ENCODE data around the gene ZNF202.

ZNF202 gene

DNA sequence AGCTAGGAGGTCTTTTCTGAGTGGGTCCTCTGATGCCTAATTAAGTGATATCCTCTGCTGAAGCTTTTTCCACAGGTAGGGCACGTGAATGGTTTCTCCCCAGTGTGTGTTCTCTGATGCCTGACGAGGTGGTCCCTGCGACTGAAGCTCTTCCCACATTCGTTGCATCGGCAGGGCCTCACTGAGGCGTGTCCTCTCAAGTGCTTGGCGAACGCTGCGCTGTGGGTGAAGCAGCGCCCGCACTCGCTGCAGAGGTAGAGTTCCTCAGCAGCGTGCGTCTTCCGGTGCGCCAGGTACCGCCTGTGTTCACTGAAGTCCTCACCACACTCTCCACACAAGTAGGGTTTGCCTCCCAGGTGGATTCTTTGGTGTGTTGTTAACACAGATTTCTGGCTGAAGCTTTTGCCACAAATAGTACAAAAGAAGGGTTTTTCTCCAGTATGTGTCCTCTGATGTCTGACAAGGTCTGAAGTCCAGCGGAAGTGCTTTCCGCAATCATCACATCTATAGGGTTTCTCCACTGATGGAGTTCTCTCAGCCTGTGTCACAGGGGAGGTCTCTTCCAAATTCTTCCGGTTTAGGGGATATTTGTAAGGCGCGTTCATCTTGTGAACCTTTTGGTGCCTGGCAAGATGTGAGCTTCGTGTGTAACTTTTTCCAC lies 15.3 kb downstream of the ZNF202 start:
- H3K9ac ChIP-seq (ENCODE audit: low read length) = no peak overlapping the region
- H3F3A ChIP-seq (ENCODE audit: insufficient read depth, low read length) = no peaks in the 10 kb centered on the region
- H4K20me1 ChIP-seq (ENCODE audit: insufficient read depth, low read length) = no peaks in the 10 kb centered on the region
- H3K4me2 ChIP-seq (ENCODE audit: low read depth, low read length) = no peak overlapping the region
- no peak for DNase-seq
- H3K36me3 ChIP-seq (replicated peaks; ENCODE audit: insufficient read depth, low read length) = peaks cover 15% of the 10 kb centered on the region; the same call in 1 of the 2 replicates
- no peaks in the 10 kb centered on the region for H3K79me2 ChIP-seq (ENCODE audit: low read length)
- TF ChIP-seq EZH2phosphoT487 (IDR thresholded peaks at IDR 0.05; ENCODE audit: low read length) (no peak), EZH2 (optimal IDR thresholded peaks at IDR 0.05; ENCODE audit: low read depth, low read length) (no peak)
- TF ChIP-seq, protein P1, sequence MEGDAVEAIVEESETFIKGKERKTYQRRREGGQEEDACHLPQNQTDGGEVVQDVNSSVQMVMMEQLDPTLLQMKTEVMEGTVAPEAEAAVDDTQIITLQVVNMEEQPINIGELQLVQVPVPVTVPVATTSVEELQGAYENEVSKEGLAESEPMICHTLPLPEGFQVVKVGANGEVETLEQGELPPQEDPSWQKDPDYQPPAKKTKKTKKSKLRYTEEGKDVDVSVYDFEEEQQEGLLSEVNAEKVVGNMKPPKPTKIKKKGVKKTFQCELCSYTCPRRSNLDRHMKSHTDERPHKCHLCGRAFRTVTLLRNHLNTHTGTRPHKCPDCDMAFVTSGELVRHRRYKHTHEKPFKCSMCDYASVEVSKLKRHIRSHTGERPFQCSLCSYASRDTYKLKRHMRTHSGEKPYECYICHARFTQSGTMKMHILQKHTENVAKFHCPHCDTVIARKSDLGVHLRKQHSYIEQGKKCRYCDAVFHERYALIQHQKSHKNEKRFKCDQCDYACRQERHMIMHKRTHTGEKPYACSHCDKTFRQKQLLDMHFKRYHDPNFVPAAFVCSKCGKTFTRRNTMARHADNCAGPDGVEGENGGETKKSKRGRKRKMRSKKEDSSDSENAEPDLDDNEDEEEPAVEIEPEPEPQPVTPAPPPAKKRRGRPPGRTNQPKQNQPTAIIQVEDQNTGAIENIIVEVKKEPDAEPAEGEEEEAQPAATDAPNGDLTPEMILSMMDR (IDR thresholded peaks at IDR 0.05; ENCODE audit: low read length) = no peak
- no peaks in the 10 kb centered on the region for H3K27me3 ChIP-seq (replicated peaks; ENCODE audit: insufficient read depth, low read length)
- H3K4me3 ChIP-seq (ENCODE audit: low read length) = no peak overlapping the region
- no peaks in the 10 kb centered on the region for H3K9me2 ChIP-seq (replicated peaks; ENCODE audit: insufficient read depth, low read length)
- H3K4me1 ChIP-seq (ENCODE audit: low read length) = no peaks in the 10 kb centered on the region
- no peaks in the 10 kb centered on the region for H3K9me3 ChIP-seq (replicated peaks; ENCODE audit: insufficient read depth, low read length)
- H3K27ac ChIP-seq (ENCODE audit: low read length) = no peak overlapping the region
- no peak overlapping the region for H2AFZ ChIP-seq (ENCODE audit: low read length)

DNA sequence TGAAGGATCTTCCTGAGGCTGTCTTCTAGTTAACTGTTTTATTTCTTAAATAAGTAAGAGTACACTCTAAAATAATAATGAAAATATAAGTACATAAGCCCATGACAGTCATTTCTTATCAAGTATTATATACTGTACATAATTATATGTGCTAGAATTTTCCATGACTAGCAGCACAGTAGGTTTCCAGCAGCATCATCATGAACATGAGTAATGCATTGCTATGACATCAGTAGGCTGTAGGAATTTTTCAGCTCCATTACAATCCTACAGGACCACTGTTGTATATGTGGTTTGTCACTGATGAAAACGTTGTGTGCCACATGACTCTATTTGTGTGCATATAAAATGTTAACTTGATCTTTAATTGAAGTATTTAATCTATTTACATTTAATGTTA lies 22.0 kb downstream of the ZNF202 start:
- H3K4me3 ChIP-seq (ENCODE audit: low read length) = no peak overlapping the region
- no peak overlapping the region for H2AFZ ChIP-seq (ENCODE audit: low read length)
- no peaks in the 10 kb centered on the region for H3K79me2 ChIP-seq (ENCODE audit: low read length)
- H3K4me1 ChIP-seq (ENCODE audit: low read length) = no peaks in the 10 kb centered on the region
- H3K36me3 ChIP-seq (replicated peaks; ENCODE audit: insufficient read depth, low read length) = no peaks in the 10 kb centered on the region
- TF ChIP-seq, protein P1 (IDR thresholded peaks at IDR 0.05; ENCODE audit: low read length) = no peak
- TF ChIP-seq EZH2 (optimal IDR thresholded peaks at IDR 0.05; ENCODE audit: low read depth, low read length) (no peak), EZH2phosphoT487 (IDR thresholded peaks at IDR 0.05; ENCODE audit: low read length) (no peak)
- no peak overlapping the region for H3K9ac ChIP-seq (ENCODE audit: low read length)
- H4K20me1 ChIP-seq (ENCODE audit: insufficient read depth, low read length) = no peaks in the 10 kb centered on the region
- no peak overlapping the region for H3K27ac ChIP-seq (ENCODE audit: low read length)
- H3K9me2 ChIP-seq (replicated peaks; ENCODE audit: insufficient read depth, low read length) = no peaks in the 10 kb centered on the region
- H3K9me3 ChIP-seq (replicated peaks; ENCODE audit: insufficient read depth, low read length) = no peaks in the 10 kb centered on the region
- H3K4me2 ChIP-seq (ENCODE audit: low read depth, low read length) = no peak overlapping the region
- no peaks in the 10 kb centered on the region for H3F3A ChIP-seq (ENCODE audit: insufficient read depth, low read length)
- H3K27me3 ChIP-seq (replicated peaks; ENCODE audit: insufficient read depth, low read length) = no peaks in the 10 kb centered on the region
- no peak for DNase-seq

DNA sequence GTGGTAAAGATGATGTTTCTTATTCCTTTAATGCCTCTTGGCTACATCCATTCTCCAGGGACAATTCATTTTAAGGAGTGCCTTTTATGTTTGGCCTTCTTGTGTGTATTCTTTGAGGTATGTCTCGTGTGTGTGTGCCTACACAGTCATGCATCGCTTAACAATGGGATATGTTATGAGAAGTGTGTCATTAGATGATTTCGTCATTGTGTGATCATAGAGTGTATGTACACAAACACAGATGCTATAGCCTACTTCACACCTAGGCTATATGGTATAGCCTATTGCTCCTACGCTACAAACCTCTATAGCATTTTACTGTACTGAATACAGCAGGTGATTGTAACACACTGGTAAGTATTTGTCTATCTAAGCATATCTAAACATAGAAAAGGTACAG lies 23.0 kb downstream of the ZNF202 start:
- Histone ChIP-seq H3K9me2 (replicated peaks; ENCODE audit: insufficient read depth, low read length) (no peaks in the 10 kb centered on the region), H3K36me3 (replicated peaks; ENCODE audit: insufficient read depth, low read length) (no peaks in the 10 kb centered on the region), H3K79me2 (ENCODE audit: low read length) (no peaks in the 10 kb centered on the region), H3K4me2 (ENCODE audit: low read depth, low read length) (no peak overlapping the region), H3K9me3 (replicated peaks; ENCODE audit: insufficient read depth, low read length) (no peaks in the 10 kb centered on the region), H3K27ac (ENCODE audit: low read length) (no peak overlapping the region), H3K4me3 (ENCODE audit: low read length) (no peak overlapping the region), H3K9ac (ENCODE audit: low read length) (no peak overlapping the region), H4K20me1 (ENCODE audit: insufficient read depth, low read length) (no peaks in the 10 kb centered on the region), H3K4me1 (ENCODE audit: low read length) (no peaks in the 10 kb centered on the region), H3K27me3 (replicated peaks; ENCODE audit: insufficient read depth, low read length) (no peaks in the 10 kb centered on the region), H2AFZ (ENCODE audit: low read length) (no peak overlapping the region), H3F3A (ENCODE audit: insufficient read depth, low read length) (no peaks in the 10 kb centered on the region)
- DNase-seq = no peak
- TF ChIP-seq, protein P1 (IDR thresholded peaks at IDR 0.05; ENCODE audit: low read length) = no peak
- TF ChIP-seq EZH2 (optimal IDR thresholded peaks at IDR 0.05; ENCODE audit: low read depth, low read length) (no peak), EZH2phosphoT487 (IDR thresholded peaks at IDR 0.05; ENCODE audit: low read length) (no peak)

Data from MM.1S (cell line).